RKO (cell line): ENCODE measurements around the gene KCNJ12.
"Not testable (repeated sequence)": the region's sequence is repeated elsewhere in the genome, so short reads cannot be mapped to it uniquely, and the experiment has no call there.

Source experiments
- DNase-seq: peaks from one replicate; pipeline ENCODE4 v3.0.0-alpha.2; 2016; ENCODE audit warnings: low spot score

KCNJ12 gene

DNA sequence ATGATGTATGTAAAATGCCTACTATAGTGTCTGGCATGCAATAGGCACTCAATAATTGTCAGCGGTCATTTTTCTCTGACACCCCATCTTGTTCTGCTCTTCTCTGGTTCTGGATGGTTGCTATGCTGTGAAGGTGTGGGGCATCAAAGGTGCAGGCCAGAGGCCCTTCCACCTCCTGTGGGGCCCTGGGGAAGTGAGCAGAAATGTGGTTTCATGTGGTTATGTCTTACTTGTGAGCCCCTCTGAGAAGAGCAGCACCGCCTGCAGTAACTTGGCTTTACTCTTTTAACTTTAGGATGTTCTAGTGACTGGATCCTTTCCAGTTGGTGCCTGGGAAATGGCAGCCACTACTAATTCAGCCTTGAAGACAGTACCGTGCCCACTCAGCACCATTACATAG, 32.1 kb downstream of the KCNJ12 start:
- not testable (repeated sequence) for DNase-seq

DNA sequence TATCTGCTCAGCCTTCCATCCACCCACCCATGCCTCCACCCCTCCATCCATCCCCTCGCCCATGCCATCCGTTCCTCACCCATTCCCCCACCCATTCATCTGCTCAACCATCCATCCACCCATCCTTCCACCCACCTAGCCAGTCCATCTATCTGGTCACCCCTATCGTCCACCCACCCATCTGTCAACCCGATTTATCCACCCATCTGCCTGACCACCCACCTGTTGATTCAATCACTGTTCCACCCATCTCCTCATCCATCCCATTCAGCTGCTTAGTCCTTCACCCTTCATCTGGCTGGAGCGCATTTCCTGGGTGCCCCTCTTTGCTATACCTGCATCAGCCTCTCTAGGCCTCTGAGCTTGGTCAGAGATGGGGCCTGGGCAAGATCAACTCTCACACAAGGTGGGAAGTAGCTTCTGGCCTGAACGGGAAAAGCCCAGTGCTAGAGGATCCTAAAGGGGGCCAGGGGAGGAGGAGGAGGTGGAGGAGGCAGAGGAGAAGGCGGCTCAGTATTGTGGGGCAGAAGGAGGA, 32.7 kb downstream of the KCNJ12 start:
- DNase-seq = not testable (repeated sequence)

DNA sequence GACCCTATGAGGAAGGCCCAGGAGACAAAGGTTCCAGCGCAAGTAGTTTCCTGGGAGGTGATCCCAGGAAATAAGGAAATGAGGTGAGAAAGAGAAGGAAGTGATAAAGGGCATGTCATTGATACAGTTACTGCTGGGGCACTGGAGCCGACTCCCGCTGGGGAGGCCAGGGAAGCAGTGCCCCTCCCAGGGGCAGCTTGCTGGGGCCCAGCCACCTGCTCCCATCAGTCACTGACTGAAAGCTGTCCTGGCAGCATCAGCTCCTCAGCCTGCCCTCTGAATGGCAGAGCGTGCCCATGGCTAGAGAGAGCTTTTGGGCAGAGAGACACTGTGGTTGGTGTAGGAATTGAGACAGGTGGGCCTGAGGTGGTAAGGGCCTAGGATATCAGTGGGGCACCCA, 33.2 kb downstream of the KCNJ12 start:
- DNase-seq = not testable (repeated sequence)

DNA sequence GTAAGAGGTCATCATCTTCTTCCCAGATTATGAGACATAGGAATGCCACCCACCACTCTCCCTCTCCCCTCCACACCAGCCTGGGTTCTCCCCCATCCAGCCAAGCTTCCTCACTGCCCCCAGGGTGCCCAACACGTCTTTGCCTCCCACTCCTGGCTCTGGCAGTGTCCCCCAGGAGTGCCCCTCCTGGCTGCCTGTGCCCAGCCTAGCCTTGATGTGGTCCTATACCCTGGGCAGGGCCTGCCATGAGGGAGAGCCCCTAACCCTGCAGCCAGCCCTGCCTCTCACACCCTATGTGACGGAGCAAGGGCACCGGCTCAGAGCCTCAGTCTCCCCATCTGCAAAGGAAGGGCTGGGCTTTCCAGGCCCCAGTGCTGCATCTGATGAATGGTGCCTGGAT, 33.8 kb downstream of the KCNJ12 start:
- not testable (repeated sequence) for DNase-seq

DNA sequence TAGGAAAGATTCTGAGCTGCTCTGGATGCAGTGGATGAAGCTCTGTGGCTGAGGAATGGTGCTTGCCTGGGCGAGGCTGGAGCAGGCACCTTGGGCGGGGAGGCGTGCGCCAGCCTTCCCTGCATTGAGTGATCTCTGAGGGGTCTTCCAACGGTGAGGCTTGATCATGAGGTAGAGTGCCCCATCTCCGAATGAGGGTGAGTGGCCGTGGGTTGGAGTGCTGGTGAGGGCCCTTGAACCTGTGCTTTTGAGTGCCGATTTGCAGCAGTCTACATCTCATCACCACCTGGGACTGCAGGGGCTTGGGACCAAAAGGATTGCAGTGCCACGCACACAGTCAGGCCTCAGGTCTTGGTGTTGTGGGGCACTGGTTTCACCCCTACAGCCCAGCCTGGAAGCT, 34.2 kb downstream of the KCNJ12 start:
- not testable (repeated sequence) for DNase-seq

DNA sequence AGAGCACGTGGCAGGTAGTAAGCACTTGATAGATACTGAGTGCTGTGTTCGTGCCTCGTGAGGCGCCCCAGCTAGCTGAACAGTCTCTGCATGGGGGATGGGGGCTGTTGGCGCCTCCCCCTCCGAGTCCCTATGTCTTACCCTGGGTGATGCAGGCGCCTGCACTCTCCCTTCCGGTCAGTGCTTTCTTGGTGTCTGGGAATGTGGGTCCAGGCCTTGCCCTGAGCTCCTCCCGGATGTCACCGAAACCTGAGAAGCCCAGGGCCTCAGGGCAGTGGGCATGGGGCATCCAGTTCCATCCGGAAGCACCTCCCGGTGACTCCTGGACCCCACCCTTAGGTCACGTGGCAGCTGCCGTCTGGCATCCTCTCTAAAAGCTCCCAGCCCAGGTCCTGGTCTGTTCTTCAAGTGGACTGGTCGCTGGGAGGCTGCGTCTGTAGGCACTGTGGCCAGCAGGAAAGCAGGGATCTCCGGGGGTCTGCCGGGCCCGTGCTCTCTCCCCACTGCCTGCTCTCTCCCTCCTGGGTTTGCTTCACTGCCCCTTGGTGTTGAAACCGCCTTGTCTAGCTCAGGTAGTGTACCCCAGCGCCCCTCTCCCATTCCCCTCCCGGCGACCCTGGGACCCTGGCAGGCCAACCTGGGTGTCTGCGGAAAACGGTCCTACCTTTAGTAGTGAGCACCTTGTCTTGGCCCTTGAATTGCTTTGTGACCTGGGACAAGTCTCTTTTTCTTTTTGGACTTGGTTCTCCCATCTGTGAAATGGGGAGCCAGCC, 34.9 kb downstream of the KCNJ12 start:
- not testable (repeated sequence) for DNase-seq

DNA sequence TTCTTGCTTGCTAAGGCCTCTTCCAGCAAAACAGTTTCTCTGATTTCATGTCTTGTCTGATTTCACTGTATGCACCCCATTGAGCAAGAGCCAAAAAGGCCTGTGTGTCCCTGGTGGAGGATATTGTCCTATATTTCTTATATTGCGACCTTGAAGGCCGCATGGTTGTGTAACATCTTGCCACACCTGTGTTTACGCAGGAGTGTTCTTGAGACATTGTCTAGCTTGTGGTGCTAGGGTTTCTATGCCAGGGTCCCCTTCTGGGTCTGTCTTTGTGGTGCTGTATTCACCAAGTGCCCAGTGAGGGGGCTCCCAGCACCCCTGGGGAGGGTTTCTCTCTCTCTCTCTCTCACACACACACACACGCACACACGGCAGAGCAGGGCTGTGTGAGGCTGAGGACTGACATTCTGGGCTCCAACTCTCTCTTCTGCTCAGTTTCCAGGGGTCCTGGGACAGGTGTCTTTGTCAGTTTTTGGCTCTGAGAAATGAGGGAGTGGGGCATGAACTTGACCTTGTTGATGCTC, 35.6 kb downstream of the KCNJ12 start:
- not testable (repeated sequence) for DNase-seq

DNA sequence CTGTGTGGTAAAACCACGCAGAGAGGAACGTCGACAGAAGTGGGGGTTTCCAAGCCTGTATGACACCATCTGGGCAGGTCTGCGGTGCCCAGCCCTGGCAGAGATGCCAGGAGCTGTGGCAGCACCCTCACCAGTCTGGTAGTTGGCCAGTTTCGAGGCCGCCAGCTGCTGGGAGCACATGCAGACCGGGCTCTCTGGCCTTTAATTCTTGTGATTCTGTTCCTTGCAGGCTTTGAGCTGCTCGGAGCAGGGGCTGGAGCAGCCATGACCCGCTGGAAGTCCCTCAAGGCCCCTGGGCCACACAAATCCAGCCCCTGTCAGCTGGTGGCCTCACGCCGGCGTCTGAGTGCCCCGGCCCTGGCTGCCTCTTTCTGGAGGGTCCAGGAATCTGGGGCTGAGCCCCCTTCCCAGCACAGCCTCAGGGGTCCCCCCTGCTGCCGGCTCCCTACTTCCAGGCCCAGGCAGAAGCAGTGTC, 36.1 kb downstream of the KCNJ12 start:
- not testable (repeated sequence) for DNase-seq

DNA sequence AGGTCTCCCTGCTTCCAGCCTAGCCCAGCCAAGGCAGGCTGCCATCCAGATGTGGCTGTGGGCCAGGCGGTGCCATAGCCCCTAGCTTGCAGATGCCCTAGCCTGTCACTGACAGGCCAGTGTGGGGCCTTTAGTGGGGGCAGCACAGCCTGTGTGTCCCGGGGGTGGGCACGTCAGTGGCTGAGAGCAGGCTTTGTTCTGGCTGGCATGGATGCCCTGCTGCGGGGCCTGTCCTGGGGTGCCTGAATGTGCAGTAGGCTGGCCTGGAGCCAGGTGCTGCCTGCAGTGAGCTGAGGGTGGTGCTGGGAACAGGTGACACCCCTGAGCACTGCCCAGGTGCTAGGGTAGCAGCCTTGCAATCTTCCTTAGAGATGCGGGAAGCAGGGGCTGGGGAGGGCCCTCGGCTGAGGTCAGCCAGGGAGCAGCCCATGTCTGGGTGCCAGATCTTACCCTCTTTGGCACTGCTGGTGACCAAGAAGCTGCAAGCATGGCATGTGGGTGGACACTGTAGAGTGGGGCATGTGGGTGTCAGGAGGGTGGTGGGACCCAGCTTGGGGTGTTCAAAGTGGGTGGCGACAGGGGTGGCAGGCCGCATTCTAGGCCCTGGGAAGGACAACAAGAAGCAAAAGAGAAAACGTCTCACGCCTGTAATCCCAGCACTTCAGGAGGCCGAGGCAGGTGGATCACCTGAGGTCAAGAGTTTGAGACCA, 37.6 kb downstream of the KCNJ12 start:
- not testable (repeated sequence) for DNase-seq

DNA sequence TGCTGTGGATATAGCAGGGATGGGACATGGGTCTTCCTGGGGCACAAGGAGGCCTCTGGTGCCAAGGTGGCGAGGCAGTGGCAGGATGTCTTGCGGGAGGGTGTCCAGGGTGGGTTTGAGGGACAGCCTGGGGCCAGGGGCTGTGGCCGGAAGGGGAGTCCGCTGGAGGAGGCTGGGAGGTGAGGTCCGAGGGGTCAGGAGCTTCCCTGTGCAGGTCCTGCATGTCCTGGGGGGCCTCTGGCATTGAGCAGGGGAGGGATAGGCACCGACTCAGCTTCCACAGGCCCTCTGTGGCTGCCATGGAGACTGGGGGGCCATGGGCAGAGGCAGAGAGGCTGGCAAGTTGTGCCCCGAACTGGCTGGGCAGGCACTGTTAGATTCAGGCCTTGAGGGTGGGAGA, 38.5 kb downstream of the KCNJ12 start:
- DNase-seq = not testable (repeated sequence)

DNA sequence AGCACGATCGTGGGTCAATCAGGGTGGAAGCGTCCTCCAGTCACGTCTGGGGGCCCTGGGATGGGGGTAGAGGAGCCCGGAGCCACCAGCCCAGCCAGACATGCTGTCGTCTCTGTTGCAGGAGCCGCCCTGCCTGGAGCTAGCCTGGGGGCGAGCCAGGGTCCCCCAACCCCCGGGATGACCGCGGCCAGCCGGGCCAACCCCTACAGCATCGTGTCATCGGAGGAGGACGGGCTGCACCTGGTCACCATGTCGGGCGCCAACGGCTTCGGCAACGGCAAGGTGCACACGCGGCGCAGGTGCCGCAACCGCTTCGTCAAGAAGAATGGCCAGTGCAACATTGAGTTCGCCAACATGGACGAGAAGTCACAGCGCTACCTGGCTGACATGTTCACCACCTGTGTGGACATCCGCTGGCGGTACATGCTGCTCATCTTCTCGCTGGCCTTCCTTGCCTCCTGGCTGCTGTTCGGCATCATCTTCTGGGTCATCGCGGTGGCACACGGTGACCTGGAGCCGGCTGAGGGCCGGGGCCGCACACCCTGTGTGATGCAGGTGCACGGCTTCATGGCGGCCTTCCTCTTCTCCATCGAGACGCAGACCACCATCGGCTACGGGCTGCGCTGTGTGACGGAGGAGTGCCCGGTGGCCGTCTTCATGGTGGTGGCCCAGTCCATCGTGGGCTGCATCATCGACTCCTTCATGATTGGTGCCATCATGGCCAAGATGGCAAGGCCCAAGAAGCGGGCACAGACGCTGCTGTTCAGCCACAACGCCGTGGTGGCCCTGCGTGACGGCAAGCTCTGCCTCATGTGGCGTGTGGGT, 39.2 kb downstream of the KCNJ12 start:
- not testable (repeated sequence) for DNase-seq

DNA sequence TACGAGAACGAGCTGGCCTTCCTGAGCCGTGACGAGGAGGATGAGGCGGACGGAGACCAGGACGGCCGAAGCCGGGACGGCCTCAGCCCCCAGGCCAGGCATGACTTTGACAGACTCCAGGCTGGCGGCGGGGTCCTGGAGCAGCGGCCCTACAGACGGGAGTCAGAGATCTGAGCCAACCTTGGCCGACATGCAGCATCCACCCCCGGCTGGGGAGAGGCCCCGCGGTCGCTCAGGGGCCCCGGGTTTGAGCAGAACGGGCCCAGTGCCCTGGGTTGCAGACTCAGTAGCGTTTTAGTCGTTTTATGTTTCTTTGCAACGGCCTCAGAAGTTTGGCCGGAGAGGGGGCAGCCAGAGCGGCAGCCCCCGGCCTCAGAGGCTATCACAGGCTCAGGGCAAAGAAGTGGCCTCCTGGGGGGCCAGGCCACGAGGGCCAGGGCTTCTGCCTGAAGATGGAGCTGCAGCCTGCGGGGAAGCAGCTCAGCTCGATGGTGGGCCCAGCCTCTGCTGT, 40.4 kb downstream of the KCNJ12 start:
- not testable (repeated sequence) for DNase-seq

DNA sequence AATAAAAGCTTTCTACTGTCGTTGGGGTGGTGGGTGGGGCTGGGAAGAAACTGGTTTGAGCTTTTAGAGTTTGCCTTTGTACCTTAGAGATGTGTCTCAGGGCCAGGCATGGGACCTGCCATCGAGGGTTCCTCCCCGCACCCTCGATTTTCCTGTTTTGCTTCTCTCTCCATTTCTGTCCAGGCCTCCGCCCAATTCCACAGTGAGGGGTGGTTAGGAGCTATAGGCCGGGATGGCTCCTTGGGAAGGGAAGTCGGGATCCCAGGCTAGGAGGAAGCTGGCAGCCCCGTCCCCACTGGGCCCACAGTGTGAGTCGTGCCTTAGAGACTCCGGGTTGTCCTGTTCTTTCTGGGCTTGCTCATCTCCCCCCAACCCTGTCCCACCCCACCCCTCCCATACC, 41.2 kb downstream of the KCNJ12 start:
- DNase-seq = not testable (repeated sequence)

DNA sequence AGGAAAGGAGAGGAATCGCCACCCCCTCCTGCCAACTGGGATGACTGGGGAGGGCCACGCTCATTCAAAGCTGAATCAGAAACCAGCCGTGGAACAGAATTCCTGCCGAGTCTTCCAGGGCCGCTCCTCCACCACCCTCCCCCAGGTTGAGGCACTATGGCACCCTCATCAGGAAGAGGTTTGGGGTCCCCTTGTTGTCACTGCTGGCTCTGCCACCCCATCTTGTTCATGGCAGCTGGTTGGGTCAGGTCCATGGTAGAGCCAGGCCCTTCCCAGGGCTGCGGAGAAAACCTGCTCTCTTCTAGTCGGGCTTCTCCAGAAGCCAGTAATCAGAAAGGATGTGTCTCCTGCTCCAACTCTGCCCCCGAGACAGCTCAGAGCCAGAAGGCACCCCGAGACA, 41.8 kb downstream of the KCNJ12 start:
- no peak for DNase-seq

DNA sequence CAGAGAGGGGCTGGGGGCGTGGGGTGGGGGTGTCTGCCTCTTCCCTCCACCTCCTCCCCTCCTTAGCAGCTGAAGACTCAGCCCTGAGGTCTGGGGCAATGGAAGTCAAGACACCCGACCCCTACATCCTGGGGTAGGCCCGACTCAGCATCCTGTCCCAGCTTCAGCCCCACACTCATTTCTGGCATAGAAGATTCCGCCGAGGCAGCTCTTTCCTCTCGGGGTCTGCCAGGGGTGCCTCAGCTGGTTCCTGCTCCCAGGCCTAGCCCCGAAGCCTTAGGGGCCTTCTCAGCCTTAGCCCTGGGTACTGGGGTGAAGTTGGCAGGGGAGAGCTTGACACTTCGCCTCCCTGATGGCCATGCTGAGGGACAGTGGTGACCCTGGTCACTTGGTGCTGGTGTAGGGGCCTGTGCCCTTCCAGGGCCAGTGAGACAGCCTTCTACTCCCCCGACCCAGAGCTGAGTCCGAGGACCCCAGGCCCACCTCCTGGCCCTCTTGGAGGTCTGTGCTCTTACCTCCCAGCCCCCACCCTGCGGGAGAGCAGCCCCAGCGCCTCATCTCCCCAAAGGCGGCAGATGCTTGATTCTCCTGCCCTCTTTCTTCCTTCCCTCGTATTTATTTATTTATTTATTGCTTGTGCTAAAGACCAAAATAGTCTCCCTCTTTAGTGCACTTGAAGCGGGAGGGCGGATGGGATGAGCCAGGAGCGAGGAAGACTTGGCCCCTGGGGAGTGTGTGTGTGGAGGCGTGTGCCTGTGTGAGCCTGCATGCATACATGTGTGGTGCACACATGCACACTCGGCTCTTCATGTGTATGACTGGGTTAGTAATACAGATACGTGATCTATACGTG, 42.5 kb downstream of the KCNJ12 start:
- no peak for DNase-seq

DNA sequence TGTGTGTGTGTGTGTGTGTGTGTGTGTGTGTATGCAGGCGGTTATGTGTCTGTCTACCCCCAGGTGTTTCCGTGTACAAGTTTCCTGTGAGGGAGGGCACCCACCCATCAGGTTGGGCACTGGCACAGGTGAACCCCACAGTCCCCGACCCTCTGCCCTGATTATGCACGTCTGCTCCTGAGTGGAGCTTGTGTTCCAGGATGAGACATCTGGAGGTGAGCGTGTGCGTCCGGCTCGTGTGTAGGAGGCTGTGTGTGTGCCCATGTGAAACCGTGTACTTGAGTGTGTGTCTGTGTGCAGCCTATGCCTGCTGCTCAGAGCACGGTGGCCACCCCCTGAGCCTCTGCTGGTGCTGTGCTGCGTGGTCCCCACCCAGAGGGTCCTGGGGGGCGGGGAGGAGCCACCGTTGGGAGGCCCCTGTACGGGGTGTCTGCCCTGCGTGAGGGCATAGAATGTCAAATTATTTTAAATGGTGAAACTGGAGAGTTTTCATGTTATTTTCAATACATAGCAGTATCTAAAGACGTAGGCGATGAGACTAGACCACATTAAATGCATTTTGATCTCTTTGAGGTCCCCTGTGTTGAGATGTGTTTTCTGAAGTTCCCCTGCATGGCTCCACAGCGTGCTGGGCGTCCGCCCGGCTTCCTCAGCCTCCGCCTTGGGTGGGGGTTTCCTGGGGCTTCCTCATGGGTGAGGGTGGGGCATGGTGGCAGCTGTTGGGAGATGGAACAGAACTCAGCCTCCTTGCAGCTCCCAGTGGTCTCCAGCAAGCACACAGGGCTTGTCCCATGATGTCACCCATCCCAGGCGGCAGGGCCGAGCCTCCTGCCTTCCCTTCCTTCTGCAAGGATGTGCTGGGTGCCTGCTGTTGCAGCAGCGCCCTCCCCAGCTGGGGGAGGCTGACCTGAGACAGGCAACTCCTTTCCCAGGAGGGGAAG, 43.4 kb downstream of the KCNJ12 start:
- no peak for DNase-seq

DNA sequence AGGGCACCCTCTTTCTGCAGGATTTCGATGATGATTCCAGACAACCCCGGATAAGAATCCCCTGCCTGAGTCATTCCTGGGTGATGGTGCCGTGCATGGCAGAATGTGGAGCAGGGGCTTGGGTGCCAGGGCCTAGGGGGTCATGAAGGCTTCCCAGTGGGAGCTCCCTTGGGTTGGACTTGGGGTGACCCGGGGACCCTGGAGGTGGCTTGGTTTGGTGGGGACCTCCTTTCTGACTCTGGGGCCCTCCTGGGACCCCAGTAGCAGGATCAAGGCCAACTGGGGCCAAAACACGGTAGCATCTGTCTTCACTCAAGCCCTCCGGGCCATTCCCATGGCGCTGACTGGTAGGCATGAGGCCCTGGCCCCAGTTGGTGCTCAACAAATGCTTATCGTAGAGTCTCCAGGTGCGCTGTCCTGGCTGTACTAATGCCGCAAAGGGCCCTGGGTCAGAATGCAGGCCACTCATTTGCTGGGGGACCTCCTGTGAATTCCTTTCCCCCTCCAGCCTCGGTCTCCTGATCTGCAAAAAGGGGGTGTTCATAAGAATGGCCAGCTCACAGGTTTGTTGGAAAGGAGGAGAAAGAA, 44.4 kb downstream of the KCNJ12 start:
- DNase-seq = not testable (repeated sequence)

DNA sequence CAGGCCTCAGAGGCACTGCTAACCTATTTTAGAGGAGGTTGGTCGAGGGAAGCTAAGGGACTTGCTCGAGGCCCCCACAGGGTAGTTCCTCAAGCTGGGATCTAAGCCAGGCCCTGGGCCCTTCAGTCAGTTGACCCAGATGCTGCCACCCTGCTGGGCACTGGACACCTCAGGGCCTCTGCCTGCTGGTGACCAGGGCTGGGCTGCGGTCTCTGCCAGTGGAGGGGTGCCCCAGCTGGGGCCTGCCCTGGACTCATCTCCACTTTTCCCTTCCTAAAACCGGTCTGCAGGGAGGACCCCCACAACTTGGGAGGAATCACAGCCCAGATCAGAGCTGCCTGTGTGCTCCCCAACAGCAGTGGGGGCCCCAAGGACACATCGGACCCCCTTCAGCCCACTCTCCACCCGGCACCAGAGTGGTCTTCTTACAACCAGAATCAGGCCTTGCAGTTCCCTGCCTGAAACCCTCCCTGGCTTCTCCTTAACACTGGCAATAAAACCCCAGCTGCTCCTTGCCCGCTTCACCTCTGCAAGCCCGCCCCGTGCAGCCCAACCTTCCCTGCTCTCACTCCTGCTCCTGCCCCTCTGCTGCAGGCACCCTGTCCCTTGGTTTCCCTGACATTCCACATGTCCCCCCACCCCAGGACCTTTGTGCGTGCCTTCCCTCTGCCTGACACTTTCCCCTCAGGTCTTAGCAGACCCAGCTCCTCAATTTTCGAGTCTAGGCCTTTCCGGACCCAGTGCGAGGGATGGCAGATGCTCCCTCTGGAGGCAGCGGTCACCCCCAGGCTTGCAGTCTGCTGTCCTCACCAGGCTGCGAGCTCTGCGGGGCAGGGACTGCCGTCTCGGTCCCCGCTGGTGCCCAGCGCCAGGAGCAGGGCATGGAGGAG, 45.5 kb downstream of the KCNJ12 start:
- DNase-seq = not testable (repeated sequence)
